Coronary artery (tissue), 2 donors: ENCODE data around the gene HDAC5.

Source experiments
- DNase-seq: peaks from one replicate; pipeline ENCODE4 v3.0.0-alpha.2; 2017; ENCODE audit warnings: low spot score
- H3K27ac ChIP-seq, 2 donors: fragments of 200-600 bp; sonication (generic); one replicate each; pipeline ENCODE4 v1.5.1; 2016 to 2019
- H3K4me3 ChIP-seq: fragments of 200-600 bp; sonication (generic); 2 replicates; pipeline ENCODE4 v1.5.1; 2016; ENCODE audit warnings: mild to moderate bottlenecking, moderate library complexity
- TF ChIP-seq, protein P1 (sequence below): fragments of 200-600 bp; sonication (generic); IDR thresholded peaks from one replicate; pipeline ENCODE4 v1.5.1; 2019; ENCODE audit warnings: antibody characterized with exemption

HDAC5 gene

DNA sequence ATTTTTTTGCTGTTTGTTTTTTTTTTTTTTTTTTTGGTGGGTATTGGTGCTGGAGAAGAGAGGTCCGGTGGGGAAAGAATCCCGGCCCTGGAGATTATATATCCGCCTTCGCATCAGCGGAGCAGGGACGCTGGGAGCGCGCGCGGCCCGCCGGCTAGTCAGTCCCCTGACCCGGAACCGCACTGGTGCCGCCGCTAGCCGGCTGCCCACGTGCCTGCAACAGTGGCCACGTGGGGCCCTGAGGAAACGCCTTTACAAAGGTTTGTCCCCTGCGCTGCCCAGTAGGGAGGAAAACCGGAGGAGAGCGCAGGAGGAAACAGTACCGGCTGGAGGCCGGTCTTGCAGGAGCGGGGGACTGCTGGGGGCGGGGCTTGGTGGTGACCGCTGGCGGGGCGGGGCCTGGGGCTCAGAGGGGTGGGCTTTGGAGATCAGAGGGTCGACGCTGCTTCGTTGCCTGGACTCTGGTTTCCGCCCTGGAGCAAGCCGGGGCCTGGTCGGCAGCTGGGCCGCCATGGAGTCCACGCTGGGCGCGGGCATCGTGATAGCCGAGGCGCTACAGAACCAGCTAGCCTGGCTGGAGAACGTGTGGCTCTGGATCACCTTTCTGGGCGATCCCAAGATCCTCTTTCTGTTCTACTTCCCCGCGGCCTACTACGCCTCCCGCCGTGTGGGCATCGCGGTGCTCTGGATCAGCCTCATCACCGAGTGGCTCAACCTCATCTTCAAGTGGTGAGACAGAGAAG lies 52.8 kb downstream of the HDAC5 start, which contains the start of gene G6PC3:
G6PC3 (plus strand) TSS at position 281 of the 743 bp plus-strand sequence; CDS start at position 512, 231 bp downstream.
- Histone ChIP-seq H3K27ac (peak within 1 kb of the TSS; percentile 79 to 95), H3K4me3 (peak within 1 kb of the TSS; percentile 79)
- TF ChIP-seq, protein P1, sequence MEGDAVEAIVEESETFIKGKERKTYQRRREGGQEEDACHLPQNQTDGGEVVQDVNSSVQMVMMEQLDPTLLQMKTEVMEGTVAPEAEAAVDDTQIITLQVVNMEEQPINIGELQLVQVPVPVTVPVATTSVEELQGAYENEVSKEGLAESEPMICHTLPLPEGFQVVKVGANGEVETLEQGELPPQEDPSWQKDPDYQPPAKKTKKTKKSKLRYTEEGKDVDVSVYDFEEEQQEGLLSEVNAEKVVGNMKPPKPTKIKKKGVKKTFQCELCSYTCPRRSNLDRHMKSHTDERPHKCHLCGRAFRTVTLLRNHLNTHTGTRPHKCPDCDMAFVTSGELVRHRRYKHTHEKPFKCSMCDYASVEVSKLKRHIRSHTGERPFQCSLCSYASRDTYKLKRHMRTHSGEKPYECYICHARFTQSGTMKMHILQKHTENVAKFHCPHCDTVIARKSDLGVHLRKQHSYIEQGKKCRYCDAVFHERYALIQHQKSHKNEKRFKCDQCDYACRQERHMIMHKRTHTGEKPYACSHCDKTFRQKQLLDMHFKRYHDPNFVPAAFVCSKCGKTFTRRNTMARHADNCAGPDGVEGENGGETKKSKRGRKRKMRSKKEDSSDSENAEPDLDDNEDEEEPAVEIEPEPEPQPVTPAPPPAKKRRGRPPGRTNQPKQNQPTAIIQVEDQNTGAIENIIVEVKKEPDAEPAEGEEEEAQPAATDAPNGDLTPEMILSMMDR: no peak
- DNase-seq: peak; percentile 98

DNA sequence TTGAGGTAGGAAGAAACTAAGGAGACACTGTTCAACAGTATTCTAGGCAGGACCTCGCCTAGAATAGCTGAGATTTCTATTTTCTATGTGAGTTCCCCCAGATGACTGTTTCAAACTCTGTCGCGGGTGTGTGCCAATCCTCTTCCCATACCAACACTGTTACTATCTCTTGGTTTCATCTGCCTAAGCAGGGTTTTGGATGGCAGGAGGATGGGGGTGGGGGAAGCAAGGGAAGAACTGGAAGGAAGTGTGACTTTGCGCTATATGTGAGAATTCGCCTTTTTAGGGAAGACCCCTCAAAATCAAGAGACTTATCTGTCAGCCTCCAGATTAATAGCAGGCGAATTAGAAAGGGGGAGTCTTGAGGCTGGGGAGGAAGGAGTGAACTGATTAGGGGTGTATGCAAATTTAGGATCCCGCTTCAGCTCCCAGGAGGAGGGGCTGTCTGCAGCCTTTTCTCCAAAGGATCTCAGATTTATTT lies 53.4 kb downstream of the HDAC5 start:
- Histone ChIP-seq H3K4me3 (peak overlapping the region; percentile 79), H3K27ac (peak overlapping the region; percentile 57 to 95)
- TF ChIP-seq, protein P1: no peak
- no peak for DNase-seq

DNA sequence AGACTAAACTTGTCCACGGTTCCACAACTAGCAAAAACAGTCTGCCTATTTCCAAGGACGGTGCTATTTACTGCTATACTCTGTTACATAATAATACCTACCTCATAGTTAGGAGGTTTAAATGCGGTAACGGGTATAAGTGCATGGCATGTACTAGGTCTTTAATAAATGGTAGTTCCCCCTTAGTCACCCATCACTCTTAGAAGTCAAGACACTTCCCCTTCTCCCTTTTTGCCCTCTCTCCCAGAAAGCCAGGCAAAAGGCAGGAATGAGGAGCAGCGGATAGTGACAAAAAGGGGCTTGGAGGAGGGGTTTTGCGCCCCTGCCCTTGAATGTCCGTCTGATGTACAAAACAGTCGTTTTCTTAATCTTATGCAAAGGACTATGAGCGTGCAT lies 55.9 kb downstream of the HDAC5 start:
- TF ChIP-seq, protein P1: no peak
- Histone ChIP-seq H3K27ac (no peak overlapping the region), H3K4me3 (no peak overlapping the region)
- DNase-seq: no peak

DNA sequence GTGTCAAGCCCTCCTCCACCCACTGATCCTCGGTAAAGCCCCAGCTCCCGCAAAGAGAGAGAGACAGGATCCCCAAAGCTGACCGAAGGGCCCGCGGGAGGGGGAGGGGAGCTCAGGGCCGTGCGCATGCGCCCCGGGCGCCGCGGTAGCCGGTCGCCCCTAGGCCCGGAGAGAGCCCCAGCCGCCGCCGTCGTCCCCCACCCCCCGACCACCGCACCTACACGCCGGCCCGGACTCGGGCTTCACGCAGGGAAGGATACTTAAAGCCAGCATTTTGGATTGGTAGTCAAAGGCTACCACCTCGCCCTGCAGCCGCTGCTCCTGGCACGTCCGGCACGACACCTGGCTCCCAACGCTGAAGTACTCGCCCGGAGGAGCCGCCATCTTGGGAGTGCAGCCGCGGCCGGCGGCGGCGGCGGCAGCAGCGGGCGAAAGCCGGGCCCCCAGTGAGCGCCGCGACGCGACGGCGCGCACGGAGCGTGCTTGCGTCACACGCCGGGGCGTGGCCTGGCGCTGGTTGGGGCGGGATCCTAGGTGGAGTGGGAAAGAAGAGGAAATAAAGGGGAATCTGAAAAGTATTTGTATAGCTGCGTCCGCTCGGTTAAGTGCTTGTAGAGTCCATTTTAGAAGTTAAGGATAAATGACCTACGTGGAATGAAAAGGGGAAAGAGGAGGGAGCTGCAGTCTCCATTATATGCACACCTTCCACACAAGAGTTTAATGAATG lies 57.1 kb downstream of the HDAC5 start, which contains the start of gene LSM12:
LSM12 (minus strand) TSS at position 468 of the 727 bp plus-strand sequence; CDS start at position 384, 84 bp downstream.
- Histone ChIP-seq H3K4me3 (peak within 1 kb of the TSS; percentile 81), H3K27ac (peak within 1 kb of the TSS; percentile 91 to 94)
- peak; percentile 90 for DNase-seq
- TF ChIP-seq, protein P1: no peak

DNA sequence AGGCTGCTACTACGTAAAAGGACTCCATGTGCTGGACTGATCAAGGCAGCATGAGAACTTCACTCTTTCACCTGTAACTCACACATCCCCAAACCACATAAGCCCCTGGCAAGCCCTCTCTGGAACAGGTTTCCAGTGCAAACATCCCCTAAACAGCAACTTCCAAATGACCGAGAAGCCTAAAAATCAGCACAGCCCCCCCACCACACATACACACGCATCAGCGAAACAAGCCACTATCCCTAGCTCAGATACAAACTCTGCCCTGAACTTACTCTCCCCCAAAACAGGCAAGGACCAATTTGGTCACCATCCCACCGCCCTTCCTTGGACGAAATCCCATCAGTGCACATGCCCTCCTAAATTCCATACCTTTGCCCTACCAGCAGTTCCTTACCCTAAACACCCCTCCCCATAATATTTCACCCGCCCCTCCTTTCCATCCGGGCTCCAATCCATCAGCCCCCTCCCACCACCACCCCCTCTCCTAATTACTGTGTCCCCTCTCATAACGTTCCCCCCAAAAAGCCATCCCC lies 57.7 kb downstream of the HDAC5 start:
- no peak for DNase-seq
- Histone ChIP-seq H3K4me3 (peak overlapping the region; percentile 81), H3K27ac (peak overlapping the region; percentile 91 to 94)
- TF ChIP-seq, protein P1: no peak

DNA sequence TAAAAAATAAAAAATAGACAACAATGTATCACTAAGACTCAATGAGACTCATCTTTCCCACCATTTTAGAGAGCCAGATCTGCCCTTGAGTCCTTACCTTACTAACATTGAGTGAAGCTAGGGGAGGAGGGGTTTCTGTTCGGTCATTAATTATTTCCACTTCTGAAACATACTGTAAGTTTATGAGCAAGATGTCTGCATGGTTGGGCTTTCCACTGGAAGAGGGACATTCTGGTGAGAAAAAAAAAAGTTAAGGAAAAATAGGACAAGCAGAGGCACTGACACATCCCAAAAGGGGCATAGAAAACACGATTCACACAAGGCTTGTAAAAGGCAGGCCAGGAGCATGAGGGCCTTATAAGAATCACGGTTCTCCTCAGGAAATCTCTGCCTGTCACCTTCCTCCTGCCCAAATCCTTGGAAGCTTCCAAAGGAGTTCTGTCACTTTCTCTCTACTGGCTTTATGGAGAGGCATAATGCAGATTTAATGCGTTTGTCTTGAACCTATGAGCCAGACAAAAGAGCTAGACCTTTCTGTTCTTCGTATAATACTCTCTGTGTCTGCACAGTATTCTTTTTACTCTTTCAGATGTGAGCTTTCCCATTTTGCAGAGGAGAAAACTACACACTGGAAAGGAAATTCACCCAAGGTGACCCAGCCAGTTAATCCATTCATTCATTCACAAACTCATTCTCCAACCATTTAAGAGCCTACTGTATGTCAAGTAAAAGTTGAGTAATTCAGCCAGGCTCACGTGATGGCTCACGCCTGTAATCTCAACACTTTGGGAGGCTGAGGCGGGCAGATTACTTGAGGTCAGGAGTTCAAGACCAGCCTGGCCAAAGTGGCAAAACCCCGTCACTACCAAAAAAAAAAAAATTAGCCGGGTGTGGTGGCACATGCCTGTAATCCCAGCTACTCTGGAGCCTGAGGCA lies 59.5 kb downstream of the HDAC5 start:
- H3K27ac ChIP-seq: no peak overlapping the region
- TF ChIP-seq, protein P1: no peak
- no peak overlapping the region for H3K4me3 ChIP-seq
- DNase-seq: no peak
